Measurements from ENCODE around the gene SORL1-AS1.

DNA sequence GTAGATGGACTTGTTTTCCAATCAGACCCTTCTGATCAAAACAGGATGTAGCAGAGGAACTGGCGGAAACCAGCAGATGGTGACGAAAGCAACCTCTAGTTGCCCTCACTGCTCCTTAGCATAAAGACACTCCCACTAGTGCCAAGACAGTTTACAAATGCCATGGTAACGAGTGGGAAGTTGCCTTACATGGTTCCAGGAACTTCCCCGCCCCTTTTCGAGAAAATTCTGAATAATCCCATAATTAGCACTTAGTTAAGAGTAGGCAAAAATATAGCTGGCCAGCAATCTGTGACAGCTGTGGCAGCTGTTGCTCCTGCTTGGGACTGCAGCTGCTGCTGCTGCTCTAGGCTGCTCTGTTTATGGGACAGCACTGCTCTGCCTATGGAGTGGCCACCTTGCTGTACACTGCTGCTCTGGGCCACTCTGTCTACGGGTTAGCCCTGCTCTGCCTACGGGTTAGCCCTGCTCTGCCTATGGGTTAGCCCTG, 34.1 kb downstream of the SORL1-AS1 start:
- TF ChIP-seq, protein P1, sequence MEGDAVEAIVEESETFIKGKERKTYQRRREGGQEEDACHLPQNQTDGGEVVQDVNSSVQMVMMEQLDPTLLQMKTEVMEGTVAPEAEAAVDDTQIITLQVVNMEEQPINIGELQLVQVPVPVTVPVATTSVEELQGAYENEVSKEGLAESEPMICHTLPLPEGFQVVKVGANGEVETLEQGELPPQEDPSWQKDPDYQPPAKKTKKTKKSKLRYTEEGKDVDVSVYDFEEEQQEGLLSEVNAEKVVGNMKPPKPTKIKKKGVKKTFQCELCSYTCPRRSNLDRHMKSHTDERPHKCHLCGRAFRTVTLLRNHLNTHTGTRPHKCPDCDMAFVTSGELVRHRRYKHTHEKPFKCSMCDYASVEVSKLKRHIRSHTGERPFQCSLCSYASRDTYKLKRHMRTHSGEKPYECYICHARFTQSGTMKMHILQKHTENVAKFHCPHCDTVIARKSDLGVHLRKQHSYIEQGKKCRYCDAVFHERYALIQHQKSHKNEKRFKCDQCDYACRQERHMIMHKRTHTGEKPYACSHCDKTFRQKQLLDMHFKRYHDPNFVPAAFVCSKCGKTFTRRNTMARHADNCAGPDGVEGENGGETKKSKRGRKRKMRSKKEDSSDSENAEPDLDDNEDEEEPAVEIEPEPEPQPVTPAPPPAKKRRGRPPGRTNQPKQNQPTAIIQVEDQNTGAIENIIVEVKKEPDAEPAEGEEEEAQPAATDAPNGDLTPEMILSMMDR (IDR thresholded peaks at IDR 0.05): no peak
- TF ChIP-seq POLR2A (IDR thresholded peaks at IDR 0.05): no peak
